Left renal cortex interstitium (tissue), 4 donors: ENCODE results near the gene MCU. TPM values are rescaled to one million over a fixed set of nuclear protein-coding genes. Genes with fewer than 3 reads are reported as not detected.
"Not testable (repeated sequence)": the region's sequence is repeated elsewhere in the genome, so short reads cannot be mapped to it uniquely, and the experiment has no call there.

ENCODE experiments used
- DNase-seq, 4 donors: peaks; one replicate each; pipeline ENCODE4 v3.0.0-alpha.2; 2013; ENCODE audit warnings: low read depth in 4 of 4, low spot score in 2 of 4, missing footprints in 1 of 4
- polyA plus RNA-seq, 4 donors: library from polyadenylated mRNA; unstranded; fragments of 120-200 nt; gene quantifications; one replicate each; pipeline ENCODE4 v1.2.1, GENCODE V29; 2013; ENCODE audit not compliant: insufficient read length in 4 of 4

The MCU gene
- polyA plus RNA-seq, 4 donors = 35.4 to 52.6 (median 48.2) TPM

GRCh38 chr10:72685264-72685921, 6.5 kb upstream of the MCU start:
- no peak for DNase-seq

GRCh38 chr10:72686430-72686829, 5.5 kb upstream of the MCU start:
- DNase-seq = not testable (repeated sequence)

GRCh38 chr10:72687035-72687434, 4.9 kb upstream of the MCU start:
- no peak for DNase-seq

GRCh38 chr10:72688208-72688651, 3.7 kb upstream of the MCU start:
- DNase-seq = peak in 1 of 4 donors; percentile 53

GRCh38 chr10:72689660-72690059, 2.3 kb upstream of the MCU start:
- no peak for DNase-seq

- no peak for DNase-seq
Observed at GRCh38 chr10:72690071-72690755, 1.7 kb upstream of the MCU start.

GRCh38 chr10:72691470-72691862, 477 bp upstream of the MCU start:
- no peak for DNase-seq

- DNase-seq = no peak
Observed at GRCh38 chr10:72692744-72692993, 726 bp downstream of the MCU start.

GRCh38 chr10:72692994-72693781, 1.2 kb downstream of the MCU start:
- no peak for DNase-seq

GRCh38 chr10:72694476-72695369, 2.8 kb downstream of the MCU start:
- DNase-seq = no peak

- no peak for DNase-seq
Observed at GRCh38 chr10:72695496-72695895, 3.6 kb downstream of the MCU start.

GRCh38 chr10:72697716-72698115, 5.8 kb downstream of the MCU start:
- no peak for DNase-seq

GRCh38 chr10:72702465-72702864, 10.5 kb downstream of the MCU start:
- not testable (repeated sequence) for DNase-seq

- no peak for DNase-seq
Observed at GRCh38 chr10:72702868-72703581, 11.1 kb downstream of the MCU start.

GRCh38 chr10:72704117-72704516, 12.2 kb downstream of the MCU start:
- DNase-seq = no peak

GRCh38 chr10:72709041-72709440, 17.1 kb downstream of the MCU start:
- no peak for DNase-seq

GRCh38 chr10:72712136-72712535, 20.2 kb downstream of the MCU start:
- no peak for DNase-seq

GRCh38 chr10:72719941-72720592, 28.1 kb downstream of the MCU start:
- DNase-seq = no peak

GRCh38 chr10:72720814-72721660, 29.1 kb downstream of the MCU start:
- no peak for DNase-seq
